HepG2 (cell line): ENCODE results near the gene NXT1. TPM values are rescaled to one million over a fixed set of nuclear protein-coding genes. Genes with fewer than 3 reads are reported as not detected.

Source experiments
- AGO2 ChIP-seq: fragments of 200-400 bp; formaldehyde crosslinking; optimal IDR thresholded peaks from 2 replicates; pipeline ENCODE3; 2017; ENCODE audit warnings: mild to moderate bottlenecking, low read depth, low read length, moderate library complexity
- AKNA ChIP-seq: sonication (generic); formaldehyde crosslinking; IDR thresholded peaks from 2 replicates; pipeline ENCODE4 v1.4.0; 2020; ENCODE audit warnings: missing genetic modification reagents, borderline replicate concordance
- CENPT ChIP-seq: sonication (generic); formaldehyde crosslinking; IDR thresholded peaks from 2 replicates; pipeline ENCODE4 v1.8.0; 2022; ENCODE audit warnings: low read depth, mild to moderate bottlenecking, moderate library complexity, missing genetic modification reagents
- FOXA1 ChIP-seq, 2 experiments: fragments of 450-650 bp in 1 of 2; sonication (generic) in 1 of 2; formaldehyde crosslinking in 1 of 2; IDR thresholded peaks; 2 replicates each; pipeline versions ENCODE4 v1.4.0 to v1.6.1; 2016 to 2020; ENCODE audit warnings: missing genetic modification reagents in 1 of 2
- FOXO1 ChIP-seq: sonication (generic); formaldehyde crosslinking; IDR thresholded peaks from 2 replicates; pipeline ENCODE4 v1.4.0; 2020; ENCODE audit warnings: missing genetic modification reagents
- FOXP4 ChIP-seq: sonication (generic); formaldehyde crosslinking; IDR thresholded peaks from 2 replicates; pipeline ENCODE4 v1.4.0; 2020; ENCODE audit warnings: missing genetic modification reagents
- IKZF4 ChIP-seq: sonication (generic); formaldehyde crosslinking; IDR thresholded peaks from 2 replicates; pipeline ENCODE4 v1.5.1; 2020; ENCODE audit warnings: borderline replicate concordance, mild to moderate bottlenecking, low read depth, missing genetic modification reagents; ENCODE audit errors: not compliant biosample characterization
- JUNB ChIP-seq: sonication (generic); formaldehyde crosslinking; IDR thresholded peaks from 2 replicates; pipeline ENCODE4 v1.8.0; 2022; ENCODE audit warnings: missing genetic modification reagents, mild to moderate bottlenecking, borderline replicate concordance
- MAFG ChIP-seq: sonication (generic); formaldehyde crosslinking; IDR thresholded peaks from 2 replicates; pipeline ENCODE4 v1.5.1; 2020; ENCODE audit warnings: mild to moderate bottlenecking, missing genetic modification reagents
- NR2F2 ChIP-seq: IDR thresholded peaks from 2 replicates; pipeline ENCODE4 v1.6.1; 2012; ENCODE audit warnings: low read depth, inconsistent platforms, borderline replicate concordance
- NR3C1 ChIP-seq: sonication (generic); formaldehyde crosslinking; IDR thresholded peaks from 2 replicates; pipeline ENCODE4 v1.4.0; 2020; ENCODE audit warnings: missing genetic modification reagents
- PITX1 ChIP-seq: sonication (generic); formaldehyde crosslinking; IDR thresholded peaks from 2 replicates; pipeline ENCODE4 v1.5.1; 2020; ENCODE audit warnings: mild to moderate bottlenecking, missing genetic modification reagents
- PRMT3 ChIP-seq: sonication (generic); formaldehyde crosslinking; IDR thresholded peaks from 2 replicates; pipeline ENCODE4 v1.8.1; 2022; ENCODE audit warnings: low read depth, mild to moderate bottlenecking, moderate library complexity, missing genetic modification reagents, borderline replicate concordance
- SAP130 ChIP-seq: IDR thresholded peaks from 2 replicates; pipeline ENCODE4 v1.6.1; 2016; ENCODE audit warnings: low read depth
- SOX13 ChIP-seq, 3 experiments: fragments of 450-650 bp in 1 of 3; sonication (generic) in 1 of 3; formaldehyde crosslinking in 1 of 3; IDR thresholded peaks in 2 of 3; conservative IDR thresholded peaks in 1 of 3; 2 replicates each; pipeline versions ENCODE4 v1.5.0 to v1.6.1; 2016 to 2020; ENCODE audit warnings: antibody characterized with exemption in 1 of 3, mild to moderate bottlenecking in 1 of 3, missing compliant biosample characterization in 1 of 3, missing genetic modification reagents in 1 of 3, moderate library complexity in 1 of 3
- SPEN ChIP-seq: sonication (generic); formaldehyde crosslinking; IDR thresholded peaks from 2 replicates; pipeline ENCODE4 v1.5.1; 2020; ENCODE audit warnings: low read depth, mild to moderate bottlenecking, missing genetic modification reagents
- ZBTB42 ChIP-seq: sonication (generic); formaldehyde crosslinking; IDR thresholded peaks from 2 replicates; pipeline ENCODE4 v1.5.0; 2020; ENCODE audit warnings: mild to moderate bottlenecking, missing genetic modification reagents
- ZFYVE20 ChIP-seq: sonication (generic); formaldehyde crosslinking; IDR thresholded peaks from 2 replicates; pipeline ENCODE4 v1.8.0; 2023; ENCODE audit warnings: low read depth, mild to moderate bottlenecking, moderate library complexity, missing genetic modification reagents, borderline replicate concordance
- ZNF101 ChIP-seq: sonication (generic); formaldehyde crosslinking; IDR thresholded peaks from 2 replicates; pipeline ENCODE4 v1.4.0; 2020; ENCODE audit warnings: mild to moderate bottlenecking, low read depth, missing genetic modification reagents, borderline replicate concordance
- ZNF180 ChIP-seq: sonication (generic); formaldehyde crosslinking; IDR thresholded peaks from 2 replicates; pipeline ENCODE4 v1.4.0; 2020; ENCODE audit warnings: low read depth, missing genetic modification reagents, borderline replicate concordance
- ZNF563 ChIP-seq: sonication (generic); formaldehyde crosslinking; IDR thresholded peaks from 2 replicates; pipeline ENCODE4 v1.8.0; 2022; ENCODE audit warnings: mild to moderate bottlenecking, moderate library complexity, missing genetic modification reagents
- polyA plus RNA-seq, 8 experiments: library from polyadenylated mRNA; depleted of rRNA in 3 of 8; stranded (reverse) in 7 of 8; unstranded in 1 of 8; fragments of >200 nt; fragmentation: Illumina TruSeq in 4 of 8; extraction: Trizol in 4 of 8; gene quantifications; 2 replicates each; pipeline versions ENCODE4 v1.2.1 to v1.2.3, GENCODE V29; 2011 to 2016; ENCODE audit warnings: low read depth in 4 of 8, missing spikeins in 1 of 8, mixed read lengths in 1 of 8; ENCODE audit not compliant: insufficient read depth in 1 of 8
- total RNA-seq, 5 experiments: library from RNA; depleted of rRNA; stranded (reverse); fragments of >200 nt; fragmentation: Illumina TruSeq; extraction: Trizol; gene quantifications; 2 replicates each; pipeline ENCODE4 v1.2.3, GENCODE V29; 2016; ENCODE audit warnings: low read depth in 1 of 5

The NXT1 gene
- total and polyA plus RNA-seq, 2 of the 13 experiments (the other 11 are each of a cell fraction or from before 2014, with no cell fraction given) = 35.6 to 65.9 TPM

GRCh38 chr20:23362392-23363256 is 12.0 kb downstream of the NXT1 start (continued):
- TF ChIP-seq PRMT3 (CRISPR knock-in tag) = peak; percentile 80; the same call in 1 of the 2 replicates
- no peak for TF ChIP-seq ZBTB42 (CRISPR knock-in tag)
- TF ChIP-seq NR3C1 (CRISPR knock-in tag) = no peak
- TF ChIP-seq FOXO1 (CRISPR knock-in tag) = peak; percentile 40; the same call in 1 of the 2 replicates
- peak; percentile 69; the same call in 1 of the 2 replicates for TF ChIP-seq SAP130
- no peak for TF ChIP-seq ZNF101
- peak; percentile 84 for TF ChIP-seq AGO2
- no peak for TF ChIP-seq FOXA1 (IDR thresholded peaks at IDR 0.05)
- TF ChIP-seq FOXA1 (CRISPR knock-in tag; IDR thresholded peaks at IDR 0.05) = peak; percentile 20; the same call in 1 of the 2 replicates
- TF ChIP-seq ZNF563 (CRISPR knock-in tag) = peak; percentile 17; the same call in 1 of the 2 replicates
- TF ChIP-seq CENPT (CRISPR knock-in tag) = 0 out of 2 replicates have a peak, but pooled peaks have one; percentile 22
- peak; percentile 57; the same call in 1 of the 2 replicates for TF ChIP-seq PITX1 (CRISPR knock-in tag)
- no peak for TF ChIP-seq SOX13 (IDR thresholded peaks at IDR 0.05)
- no peak for TF ChIP-seq SOX13 (CRISPR knock-in tag; conservative IDR thresholded peaks at IDR 0.05 in 1 of 2, IDR thresholded peaks at IDR 0.05 in 1 of 2)
- TF ChIP-seq AKNA (CRISPR knock-in tag) = no peak
- TF ChIP-seq ZNF180 = 0 out of 2 replicates have a peak, but pooled peaks have one; percentile 3
- TF ChIP-seq ZFYVE20 (CRISPR knock-in tag) = no peak; the same call in 1 of the 2 replicates
- TF ChIP-seq SPEN (CRISPR knock-in tag) = no peak
- TF ChIP-seq MAFG = 0 out of 2 replicates have a peak, but pooled peaks have one; percentile 43
- no peak for TF ChIP-seq IKZF4
- TF ChIP-seq JUNB = no peak
- no peak for TF ChIP-seq NR2F2
- 0 out of 2 replicates have a peak, but pooled peaks have one; percentile 19 for TF ChIP-seq FOXP4
